HG03196 (cell line): Measurements from ENCODE around the gene KCND2.
"Not testable (repeated sequence)": the region's sequence is repeated elsewhere in the genome, so short reads cannot be mapped to it uniquely, and the experiment has no call there.

Source experiments
- ATAC-seq: cut with Tn5 transposase; IDR thresholded peaks from one replicate; pipeline ENCODE4 v1.9.1; 2021; ENCODE audit not compliant: unreplicated experiment

KCND2 gene

GRCh38 chr7:120684463-120684862, 411.5 kb downstream of the KCND2 start:
- no peak for ATAC-seq

GRCh38 chr7:120691915-120692314, 418.9 kb downstream of the KCND2 start:
- no peak for ATAC-seq

GRCh38 chr7:120695848-120696247, 422.9 kb downstream of the KCND2 start:
- no peak for ATAC-seq

GRCh38 chr7:120700796-120701195, 427.8 kb downstream of the KCND2 start:
- ATAC-seq: no peak

- not testable (repeated sequence) for ATAC-seq
Measured at GRCh38 chr7:120702408-120702807, 429.4 kb downstream of the KCND2 start.

- no peak for ATAC-seq
Measured at GRCh38 chr7:120703585-120704240, 430.7 kb downstream of the KCND2 start.

- ATAC-seq: no peak
Measured at GRCh38 chr7:120709252-120709971, 436.4 kb downstream of the KCND2 start.

GRCh38 chr7:120709972-120710320, 437.0 kb downstream of the KCND2 start:
- ATAC-seq: no peak

GRCh38 chr7:120714945-120715344, 442.0 kb downstream of the KCND2 start:
- no peak for ATAC-seq

- no peak for ATAC-seq
Measured at GRCh38 chr7:120716307-120716706, 443.3 kb downstream of the KCND2 start.

GRCh38 chr7:120717166-120717565, 444.2 kb downstream of the KCND2 start:
- no peak for ATAC-seq

- no peak for ATAC-seq
Measured at GRCh38 chr7:120718361-120718760, 445.4 kb downstream of the KCND2 start.

- no peak for ATAC-seq
Measured at GRCh38 chr7:120720317-120720716, 447.3 kb downstream of the KCND2 start.

GRCh38 chr7:120723465-120724385, 450.8 kb downstream of the KCND2 start:
- ATAC-seq: no peak

GRCh38 chr7:120724448-120724847, 451.5 kb downstream of the KCND2 start:
- ATAC-seq: no peak

GRCh38 chr7:120724955-120725354, 452.0 kb downstream of the KCND2 start:
- ATAC-seq: no peak

- no peak for ATAC-seq
Measured at GRCh38 chr7:120725376-120726039, 452.5 kb downstream of the KCND2 start.

GRCh38 chr7:120729245-120729644, 456.3 kb downstream of the KCND2 start:
- ATAC-seq: no peak

GRCh38 chr7:120731271-120731670, 458.3 kb downstream of the KCND2 start:
- no peak for ATAC-seq

- no peak for ATAC-seq
Measured at GRCh38 chr7:120732256-120732655, 459.3 kb downstream of the KCND2 start.

GRCh38 chr7:120733143-120733542, 460.2 kb downstream of the KCND2 start:
- ATAC-seq: no peak
